Stimulated activated CD8-positive, alpha-beta memory T cell treated with anti-CD3 and anti-CD28 coated beads, Interleukin-7, amount 100 ng/mL, for 48 hours (primary cell): ENCODE data around the gene GNG13.
"Not testable (repeated sequence)": the region's sequence is repeated elsewhere in the genome, so short reads cannot be mapped to it uniquely, and the experiment has no call there.

Experiments used
- DNase-seq, 2 donors: peaks; one replicate each; pipeline ENCODE4 v3.0.0-alpha.2; 2020; ENCODE audit warnings: low read depth in 1 of 2; ENCODE audit errors: extremely low read depth in 1 of 2

Gene GNG13

DNA sequence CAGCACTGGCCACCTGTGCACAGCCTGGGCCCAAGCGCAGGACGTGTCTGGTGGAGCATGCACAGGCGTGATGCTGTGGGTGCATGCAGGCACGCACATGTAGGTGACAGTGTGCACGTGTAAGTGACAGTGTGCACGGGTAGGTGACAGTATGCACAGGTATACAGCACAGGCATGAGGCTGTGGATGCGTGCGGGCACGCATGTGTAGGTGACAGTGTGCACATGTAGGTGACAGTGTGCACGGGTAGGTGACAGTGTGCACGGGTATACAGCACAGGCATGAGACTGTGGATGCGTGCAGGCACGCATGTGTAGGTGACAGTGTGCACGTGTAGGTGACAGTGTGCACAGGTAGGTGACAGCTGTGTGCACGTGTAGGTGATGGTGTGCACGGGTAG is 20.2 kb downstream of the GNG13 start:
- DNase-seq, result no peak

DNA sequence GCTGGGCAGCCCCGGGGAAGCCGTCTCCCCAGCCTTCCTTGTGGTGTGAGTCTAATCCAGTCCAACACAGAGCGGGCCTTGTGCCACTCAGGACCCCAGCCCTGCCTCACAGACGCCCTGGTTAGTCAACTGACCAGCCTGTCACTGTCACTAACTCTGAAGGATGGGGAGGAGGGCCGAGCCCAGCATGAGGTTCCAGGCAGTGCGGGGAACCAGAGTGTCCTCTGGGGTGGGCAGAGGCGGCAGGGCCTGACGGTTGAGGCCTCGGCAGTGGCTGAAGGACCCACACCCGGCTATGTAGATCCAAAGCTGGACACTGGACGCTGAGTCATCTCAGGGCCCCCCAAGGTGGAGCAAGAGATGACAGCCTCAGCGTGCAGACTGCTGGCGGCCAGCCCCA is 21.0 kb downstream of the GNG13 start:
- no peak for DNase-seq

DNA sequence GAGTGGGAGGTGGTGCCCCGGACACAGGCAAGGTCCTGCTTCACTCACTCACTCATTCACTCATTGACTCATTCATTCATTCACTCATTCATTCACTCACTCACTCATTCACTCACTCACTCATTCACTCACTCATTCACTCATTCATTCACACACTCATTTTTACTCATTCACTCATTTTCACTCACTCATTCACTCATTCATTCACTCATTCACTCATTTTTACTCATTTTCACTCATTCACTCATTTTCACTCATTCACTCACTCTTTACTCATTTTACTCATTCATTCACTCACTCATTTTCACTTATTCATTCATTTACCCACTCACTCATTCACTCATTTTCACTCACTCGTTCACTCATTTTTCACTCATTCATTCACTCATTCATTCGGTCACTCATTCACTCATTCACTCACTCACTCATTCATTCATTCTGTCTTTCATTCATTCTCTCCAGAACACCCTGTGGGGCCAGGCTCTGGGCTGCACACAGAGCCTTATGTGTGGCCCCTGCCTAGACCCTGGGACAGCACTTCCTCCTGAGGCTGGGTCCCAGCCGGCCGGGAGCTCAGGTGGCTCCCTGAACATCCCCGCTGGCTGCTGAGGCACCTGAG is 21.5 kb downstream of the GNG13 start:
- no peak for DNase-seq

DNA sequence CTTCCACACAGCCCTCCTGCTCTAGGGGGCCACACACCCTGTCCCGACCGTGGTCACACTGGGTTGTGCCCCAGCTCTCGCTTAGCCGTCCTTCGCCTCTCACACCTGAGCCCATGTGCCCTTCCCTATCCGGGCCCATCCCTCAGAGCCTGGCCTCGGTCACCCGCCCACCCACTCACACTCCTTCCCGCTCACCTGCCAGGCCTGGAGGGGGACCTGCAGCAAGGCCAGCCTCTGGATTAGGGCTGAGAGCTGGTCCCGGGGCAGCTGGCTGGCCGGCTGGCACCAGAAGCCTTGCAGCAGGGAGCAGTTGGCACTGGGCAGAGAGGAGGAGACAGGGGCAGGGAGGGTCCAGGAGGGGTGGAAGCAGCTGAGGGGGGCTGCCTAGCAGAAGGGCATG is 22.1 kb downstream of the GNG13 start:
- no peak for DNase-seq

DNA sequence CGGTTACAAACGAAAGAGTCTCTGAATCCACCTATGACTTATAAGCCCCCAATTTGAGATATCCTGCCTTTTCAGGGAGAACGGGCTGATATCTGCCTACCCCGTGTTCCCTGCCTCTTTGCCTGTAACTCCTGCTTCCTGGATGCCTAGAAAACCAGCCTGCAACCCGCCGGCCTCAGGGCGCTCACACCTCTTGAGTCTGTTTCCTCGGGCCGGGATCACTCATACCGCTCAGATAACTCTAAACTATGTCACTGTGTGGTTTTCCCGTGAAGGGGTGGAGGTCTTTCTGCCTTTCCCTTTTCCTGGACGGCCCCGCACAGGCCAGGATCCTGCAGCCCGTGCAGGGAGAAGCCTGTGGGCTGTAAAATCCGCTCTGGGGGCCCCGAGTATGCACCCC is 22.7 kb downstream of the GNG13 start:
- DNase-seq, result no peak

DNA sequence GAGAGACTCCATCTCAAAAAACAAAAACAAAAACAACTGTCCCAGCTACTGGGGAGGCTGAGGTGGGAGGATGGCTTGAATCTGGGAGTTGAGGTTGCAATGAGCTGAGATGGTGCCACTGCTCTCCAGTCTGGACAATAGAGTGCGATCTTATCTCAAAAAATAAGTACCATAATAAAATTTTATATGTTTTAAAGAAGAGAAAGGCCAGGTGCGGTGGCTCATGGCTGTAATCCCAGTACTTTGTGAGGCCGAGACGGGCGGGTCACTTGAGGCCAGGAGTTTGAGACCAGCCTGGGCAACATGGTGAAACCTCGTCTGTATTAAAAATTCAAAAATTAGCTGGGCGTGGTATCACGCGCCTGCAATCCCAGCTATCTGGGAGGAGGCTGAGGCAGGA is 23.7 kb downstream of the GNG13 start:
- DNase-seq, result no peak

DNA sequence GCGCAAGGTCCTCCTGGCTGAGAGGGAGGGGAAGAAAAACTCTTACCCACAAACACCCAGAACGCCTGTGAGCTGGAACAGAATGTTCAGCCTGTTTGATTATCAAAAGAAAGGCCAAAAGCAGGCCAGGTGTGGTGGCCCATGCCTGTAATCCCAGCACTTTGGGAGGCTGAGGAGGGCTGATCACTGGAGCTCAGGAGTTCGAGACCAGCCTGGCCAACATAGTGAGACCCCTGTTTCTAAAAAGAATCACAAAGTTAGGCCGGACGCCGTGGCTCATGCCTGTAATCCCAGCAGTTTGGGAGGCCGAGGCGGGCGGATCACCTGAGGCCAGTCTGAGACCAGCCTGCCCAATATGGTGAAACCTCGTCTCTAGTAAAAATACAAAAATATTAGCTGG is 24.2 kb downstream of the GNG13 start:
- DNase-seq, result not testable (repeated sequence)

DNA sequence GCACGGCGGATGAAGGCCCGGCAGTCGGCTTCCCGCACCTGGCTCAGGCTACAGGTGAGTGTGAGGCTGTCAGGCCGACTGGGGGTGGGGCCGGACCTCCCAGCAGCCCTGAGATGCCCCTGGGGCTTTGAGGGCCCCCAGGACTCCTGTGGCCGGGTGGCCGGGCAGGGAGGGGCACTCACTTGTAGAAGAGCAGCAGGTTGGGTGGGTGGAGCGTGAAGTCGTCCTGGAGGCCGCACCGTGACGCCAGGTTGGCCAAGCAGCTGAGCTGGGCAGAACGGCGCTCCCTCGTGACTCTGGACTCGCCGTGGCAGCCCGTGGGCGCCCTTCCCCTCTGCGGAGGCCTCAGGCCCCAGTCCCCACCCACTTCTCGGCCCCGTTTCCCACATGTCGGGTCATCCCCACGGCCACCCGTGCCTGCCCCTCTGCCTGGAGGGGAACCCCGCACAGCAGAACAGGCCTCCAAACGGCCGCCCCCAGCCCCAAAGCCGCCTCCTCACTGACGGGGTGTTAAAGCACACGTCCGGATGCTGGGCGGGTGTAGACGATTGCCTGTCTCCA is 25.2 kb downstream of the GNG13 start:
- no peak for DNase-seq

DNA sequence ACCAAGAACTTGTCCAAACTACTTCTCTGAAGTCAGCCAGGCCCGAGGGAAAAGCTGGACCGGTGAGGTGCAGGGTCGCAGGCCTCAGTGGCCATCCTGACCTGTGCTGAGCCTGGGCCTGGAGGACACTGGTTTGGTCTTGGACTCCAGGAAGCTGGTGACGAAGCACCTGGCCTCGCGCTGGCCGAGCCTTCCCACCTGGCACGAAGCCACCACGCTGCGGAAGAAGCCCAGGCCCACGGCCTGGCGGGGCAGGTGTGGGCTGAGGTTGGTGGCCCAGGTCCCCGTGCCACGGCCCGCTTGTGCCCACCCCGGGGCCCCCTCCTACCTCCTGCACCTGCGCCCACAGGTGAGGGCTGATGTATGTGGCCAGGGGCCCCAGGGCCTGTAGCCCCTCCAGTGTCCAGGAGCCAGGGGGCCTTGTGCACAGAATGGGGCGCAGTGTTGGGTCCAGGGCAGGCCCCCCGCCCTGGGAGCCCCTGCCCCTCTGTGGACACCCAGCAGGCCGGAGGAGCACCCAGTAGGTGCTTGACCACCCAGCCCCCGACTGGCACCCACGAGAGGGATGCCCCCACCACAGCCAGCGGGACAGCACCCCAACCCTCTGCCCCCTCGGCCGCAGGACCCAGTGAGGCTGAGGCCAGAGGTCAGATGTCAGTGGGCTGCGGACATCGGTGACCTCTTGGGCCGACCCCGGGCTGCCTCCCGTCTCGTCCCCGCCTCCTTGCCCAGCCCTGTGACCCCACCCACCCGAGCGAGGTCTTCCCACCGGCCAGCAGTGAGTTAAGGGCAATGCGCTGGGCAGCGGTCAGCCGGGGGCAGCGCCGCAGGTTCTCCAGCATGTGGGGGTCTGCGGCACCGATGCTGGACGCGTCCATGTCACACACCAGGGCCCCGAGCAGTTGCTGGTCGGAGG is 26.2 kb downstream of the GNG13 start:
- no peak for DNase-seq

DNA sequence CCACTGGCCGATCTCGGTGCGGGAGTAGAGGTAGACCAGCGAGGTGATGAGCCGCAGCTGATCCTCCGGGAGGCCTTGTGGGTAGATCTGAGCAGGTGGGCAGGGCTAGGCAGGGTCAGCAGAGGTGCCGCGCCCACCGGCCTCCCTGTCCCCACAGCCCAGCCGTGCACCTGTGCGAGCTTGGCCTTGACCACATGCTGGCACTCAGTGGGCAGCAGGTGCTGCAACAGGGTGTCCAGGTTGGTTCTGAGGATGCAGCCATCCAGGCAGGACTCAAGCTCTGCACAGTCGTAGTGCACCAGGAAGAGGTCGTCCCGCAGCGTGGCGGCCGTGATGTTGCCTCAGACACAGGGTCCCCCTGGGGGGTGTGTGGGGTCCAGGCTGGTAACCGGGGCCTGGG is 27.6 kb downstream of the GNG13 start:
- DNase-seq, result no peak

DNA sequence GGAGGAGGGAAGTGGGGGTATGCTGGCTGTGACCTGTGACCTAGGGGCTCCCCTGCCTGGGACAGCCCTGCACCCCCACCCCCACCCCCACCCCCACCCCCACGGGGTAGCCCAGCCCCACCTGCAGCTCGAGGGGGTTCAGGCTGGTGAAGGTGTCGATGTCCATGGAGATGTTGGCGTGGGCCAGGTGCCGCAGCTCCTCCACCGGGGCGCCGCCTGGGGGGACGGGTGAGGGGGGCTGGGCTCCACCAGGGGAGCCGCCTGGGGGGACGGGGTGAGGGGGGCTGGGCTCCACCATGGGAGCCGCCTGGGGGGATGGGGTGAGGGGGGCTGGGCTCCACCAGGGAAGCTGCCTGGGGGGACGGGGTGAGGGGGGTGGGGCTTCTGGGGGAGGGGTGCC is 30.1 kb downstream of the GNG13 start:
- DNase-seq, result no peak

DNA sequence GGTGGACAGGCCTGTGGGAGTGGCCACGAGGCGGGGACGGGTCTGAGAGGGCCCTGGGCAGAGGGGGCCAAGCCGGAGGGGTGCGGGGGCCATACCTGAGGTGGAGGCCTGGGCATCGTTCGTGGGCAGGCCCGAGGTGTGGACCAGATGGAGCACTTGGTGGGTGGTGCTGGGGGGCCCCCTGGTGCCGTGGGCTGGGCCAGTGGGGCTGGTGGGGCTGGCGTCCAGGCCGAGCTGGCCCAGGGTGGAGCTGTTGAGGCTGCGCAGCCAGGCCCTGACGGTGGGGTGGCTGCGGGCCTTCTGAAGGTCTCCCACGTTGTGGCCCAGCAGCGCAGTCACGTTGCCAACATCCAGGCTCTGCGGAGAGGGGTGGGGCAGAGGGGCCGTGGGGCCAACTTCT is 30.6 kb downstream of the GNG13 start:
- no peak for DNase-seq

DNA sequence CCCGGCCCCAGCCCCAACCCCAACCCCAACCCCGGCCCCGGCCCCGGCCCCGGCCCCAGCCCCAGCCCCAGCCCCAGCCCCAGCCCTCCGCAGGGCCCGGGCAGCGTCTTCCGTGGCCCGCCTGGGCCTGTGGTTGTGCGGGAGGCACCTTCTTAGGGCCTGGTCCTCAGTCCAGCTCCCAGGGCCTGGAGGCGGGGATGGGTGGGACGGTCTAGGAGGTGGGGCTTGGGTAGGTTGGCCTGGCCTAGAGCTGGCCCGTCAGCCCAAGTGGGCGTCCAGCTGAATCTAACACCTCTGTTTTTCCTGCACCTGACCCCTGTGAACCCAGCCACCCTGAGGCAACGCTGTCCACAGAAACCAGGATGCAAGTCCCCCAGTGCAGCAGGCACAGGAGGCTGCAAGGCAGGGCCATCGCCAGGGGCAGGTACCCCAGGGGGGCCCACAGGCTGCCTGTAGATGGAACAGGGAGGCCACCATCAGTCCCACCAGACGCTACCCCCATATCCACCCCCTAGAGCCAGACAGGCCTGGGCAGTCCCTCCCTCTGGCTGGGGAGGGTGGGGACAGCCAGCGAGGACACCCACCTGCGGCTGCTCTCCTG is 31.2 kb downstream of the GNG13 start:
- no peak for DNase-seq

DNA sequence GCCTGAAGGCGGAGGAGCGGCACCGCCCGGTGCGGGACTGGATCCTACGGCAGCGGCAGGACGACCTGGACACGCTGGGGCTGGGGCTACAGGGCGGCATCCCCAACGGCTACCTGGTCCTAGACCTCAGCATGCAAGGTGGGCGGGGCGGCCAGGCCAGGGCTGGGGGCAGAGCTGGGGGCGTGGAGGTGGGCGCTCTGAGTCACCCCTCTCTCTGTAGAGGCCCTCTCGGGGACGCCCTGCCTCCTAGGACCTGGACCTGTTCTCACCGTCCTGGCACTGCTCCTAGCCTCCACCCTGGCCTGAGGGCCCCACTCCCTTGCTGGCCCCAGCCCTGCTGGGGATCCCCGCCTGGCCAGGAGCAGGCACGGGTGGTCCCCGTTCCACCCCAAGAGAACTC is 32.1 kb downstream of the GNG13 start:
- DNase-seq, result no peak

DNA sequence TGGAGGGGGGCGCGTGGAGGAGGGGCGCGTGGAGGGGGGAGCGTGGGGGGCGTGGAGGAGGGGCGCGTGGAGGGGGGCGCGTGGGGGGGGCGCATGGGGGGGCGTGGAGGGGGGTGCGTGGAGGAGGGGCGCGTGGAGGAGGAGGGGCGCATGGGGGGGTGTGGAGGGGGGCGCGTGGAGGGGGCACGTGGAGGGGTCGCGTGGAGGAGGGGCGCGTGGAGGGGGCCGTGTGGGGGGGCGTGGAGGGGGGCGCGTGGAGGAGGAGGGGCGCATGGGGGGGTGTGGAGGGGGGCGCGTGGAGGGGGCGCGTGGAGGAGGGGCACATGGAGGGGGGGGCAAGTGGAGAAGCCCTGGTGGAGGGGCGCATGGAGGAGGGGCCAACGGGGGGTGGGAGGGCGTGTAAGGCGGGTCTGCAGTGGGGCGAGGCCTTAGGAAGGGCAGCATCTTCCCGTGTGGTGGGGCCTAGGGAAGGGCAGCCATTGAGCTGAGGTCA is 32.7 kb downstream of the GNG13 start:
- DNase-seq, result no peak

DNA sequence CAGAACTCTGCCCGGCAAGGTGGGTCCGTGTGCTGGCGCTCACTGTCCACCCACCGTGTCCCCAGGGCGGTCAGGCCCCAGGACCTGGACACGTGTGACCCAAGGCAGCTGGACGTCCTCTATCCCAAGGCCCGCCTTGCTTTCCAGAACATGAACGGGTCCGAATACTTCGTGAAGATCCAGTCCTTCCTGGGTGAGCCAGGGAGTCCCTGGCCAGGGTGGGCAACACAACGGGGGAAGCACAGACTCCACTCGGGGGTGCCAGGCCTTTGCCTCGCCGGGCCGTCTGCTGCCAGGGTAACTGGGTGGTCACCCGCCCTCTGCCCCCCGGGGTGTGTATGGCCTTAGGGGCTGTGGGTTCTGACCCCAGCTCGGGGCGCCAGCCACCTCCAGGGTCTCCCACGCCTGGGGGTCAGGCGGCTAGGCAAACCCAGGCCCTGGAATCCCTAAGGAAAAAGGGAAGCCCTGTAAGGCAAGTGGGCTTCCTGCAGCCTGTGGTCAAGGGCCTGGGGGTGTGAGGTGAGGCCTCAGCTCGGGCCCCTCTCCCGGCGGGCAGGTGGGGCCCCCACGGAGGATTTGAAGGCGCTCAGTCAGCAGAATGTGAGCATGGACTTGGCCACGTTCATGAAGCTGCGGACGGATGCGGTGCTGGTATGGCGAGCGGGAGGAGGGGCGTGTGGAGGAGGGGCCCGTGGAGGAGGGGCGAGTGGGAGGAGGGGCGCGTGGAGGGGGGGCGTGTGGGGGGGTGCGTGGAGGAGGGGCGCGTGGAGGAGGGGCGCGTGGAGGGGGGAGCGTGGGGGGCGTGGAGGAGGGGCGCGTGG is 33.5 kb downstream of the GNG13 start:
- DNase-seq, result no peak

DNA sequence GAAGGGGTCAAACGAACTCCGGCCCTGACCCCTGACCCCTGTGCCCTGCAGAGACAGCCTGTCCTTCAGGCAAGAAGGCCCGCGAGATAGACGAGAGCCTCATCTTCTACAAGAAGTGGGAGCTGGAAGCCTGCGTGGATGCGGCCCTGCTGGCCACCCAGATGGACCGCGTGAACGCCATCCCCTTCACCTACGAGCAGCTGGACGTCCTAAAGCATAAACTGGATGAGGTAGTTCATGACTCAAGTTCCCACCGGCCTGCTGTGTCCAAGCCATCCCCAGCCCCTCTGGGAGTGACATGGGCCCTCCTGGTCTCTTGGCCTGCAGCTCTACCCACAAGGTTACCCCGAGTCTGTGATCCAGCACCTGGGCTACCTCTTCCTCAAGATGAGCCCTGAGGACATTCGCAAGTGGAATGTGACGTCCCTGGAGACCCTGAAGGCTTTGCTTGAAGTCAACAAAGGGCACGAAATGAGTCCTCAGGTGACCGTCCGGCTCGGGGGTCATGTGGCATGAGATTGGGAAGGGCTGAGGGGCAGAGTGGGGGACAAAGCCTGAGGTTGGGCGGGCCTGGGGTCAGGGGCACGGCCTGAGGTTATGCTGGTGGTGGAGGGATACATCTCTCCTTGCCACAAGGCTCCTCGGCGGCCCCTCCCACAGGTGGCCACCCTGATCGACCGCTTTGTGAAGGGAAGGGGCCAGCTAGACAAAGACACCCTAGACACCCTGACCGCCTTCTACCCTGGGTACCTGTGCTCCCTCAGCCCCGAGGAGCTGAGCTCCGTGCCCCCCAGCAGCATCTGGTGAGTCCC is 34.3 kb downstream of the GNG13 start:
- no peak for DNase-seq

DNA sequence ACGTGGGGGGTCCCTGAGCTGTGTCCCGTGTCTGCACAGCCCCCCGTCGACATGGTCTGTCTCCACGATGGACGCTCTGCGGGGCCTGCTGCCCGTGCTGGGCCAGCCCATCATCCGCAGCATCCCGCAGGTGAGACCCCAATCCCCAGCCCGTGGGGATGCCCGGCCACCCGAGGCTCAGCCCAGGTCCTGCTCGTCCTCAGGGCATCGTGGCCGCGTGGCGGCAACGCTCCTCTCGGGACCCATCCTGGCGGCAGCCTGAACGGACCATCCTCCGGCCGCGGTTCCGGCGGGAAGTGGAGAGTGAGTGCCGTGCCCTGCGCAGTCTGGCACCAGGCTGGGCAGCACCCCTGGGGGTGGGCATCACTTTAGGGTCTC is 35.1 kb downstream of the GNG13 start:
- no peak for DNase-seq

DNA sequence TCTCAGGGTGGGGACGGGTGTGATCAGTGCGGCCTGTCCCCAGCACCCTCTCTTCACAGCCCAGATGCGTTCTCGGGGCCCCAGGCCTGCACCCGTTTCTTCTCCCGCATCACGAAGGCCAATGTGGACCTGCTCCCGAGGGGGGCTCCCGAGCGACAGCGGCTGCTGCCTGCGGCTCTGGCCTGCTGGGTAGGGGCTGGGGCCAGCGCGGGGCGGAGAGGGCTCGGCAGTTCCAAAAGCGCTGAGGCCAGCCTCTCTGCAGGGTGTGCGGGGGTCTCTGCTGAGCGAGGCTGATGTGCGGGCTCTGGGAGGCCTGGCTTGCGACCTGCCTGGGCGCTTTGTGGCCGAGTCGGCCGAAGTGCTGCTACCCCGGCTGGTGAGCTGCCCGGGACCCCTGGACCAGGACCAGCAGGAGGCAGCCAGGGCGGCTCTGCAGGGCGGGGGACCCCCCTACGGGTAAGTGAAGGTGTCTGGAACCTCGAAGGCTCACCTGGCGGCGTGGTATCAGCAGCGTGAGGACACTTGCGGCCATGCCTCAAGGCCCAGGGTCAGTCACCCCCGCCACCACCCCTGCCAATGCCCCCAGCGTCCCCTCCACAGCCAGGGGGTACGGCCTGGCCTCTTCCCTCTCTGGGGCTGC is 35.6 kb downstream of the GNG13 start:
- DNase-seq, result no peak
